Upper lobe of right lung (tissue), 1 donor: ENCODE measurements around the gene PRKN. TPM values are rescaled to one million over a fixed set of nuclear protein-coding genes. Genes with fewer than 3 reads are reported as not detected.

ENCODE experiments used
- ATAC-seq: fragments of 200-7000 bp; cut with Tn5 transposase; one replicate; pipeline ENCODE4 v1.9.1; 2020; ENCODE audit warnings: mild to moderate bottlenecking, moderate library complexity
- DNase-seq: peaks from one replicate; pipeline ENCODE4 v3.0.0-alpha.2; 2020
- H3K27ac ChIP-seq: fragments of 200-600 bp; one replicate; pipeline ENCODE4 v1.8.0; 2022
- H3K27me3 ChIP-seq: fragments of 200-600 bp; one replicate; pipeline ENCODE4 v1.8.0; 2022; ENCODE audit warnings: mild to moderate bottlenecking
- H3K36me3 ChIP-seq: fragments of 200-600 bp; one replicate; pipeline ENCODE4 v1.8.0; 2022
- H3K4me1 ChIP-seq: fragments of 200-600 bp; one replicate; pipeline ENCODE4 v1.8.0; 2022
- H3K4me3 ChIP-seq: fragments of 200-600 bp; one replicate; pipeline ENCODE4 v1.8.0; 2022; ENCODE audit warnings: mild to moderate bottlenecking
- H3K9me3 ChIP-seq: fragments of 200-600 bp; one replicate; pipeline ENCODE4 v1.8.0; 2022
- CTCF ChIP-seq: fragments of 200-600 bp; IDR thresholded peaks from one replicate; pipeline ENCODE4 v1.8.0; 2022; ENCODE audit warnings: antibody characterized with exemption
- intact Hi-C: fragments of 100-400 bp; cut with DNase I; formaldehyde crosslinking; loops from one replicate; pipeline ENCODE4 v1.11.0; 2022
- total RNA-seq: library from RNA; stranded (reverse); fragmentation: NEBNext Ultra II Directional; extraction: Animal tissue kit (Norgen Biotek cat#: 25700); gene quantifications from one replicate; pipeline ENCODE4 v1.2.1, GENCODE V29; 2021
- donor health status: DM: no; HTN: yes; CAD: no; lungs with severe emphysema.

PRKN gene
- total RNA-seq, 1 donor from 2014 or later = 2.7 TPM

GRCh38 chr6:161511447-161512095 lies 1216.0 kb downstream of the PRKN start:
- TF ChIP-seq CTCF = no peak
- intact Hi-C loops = no loop called here
- H3K4me3 ChIP-seq = no peak overlapping the region
- DNase-seq (no peak), ATAC-seq (no peak)
- no peaks in the 10 kb centered on the region for H3K9me3 ChIP-seq
- no peaks in the 10 kb centered on the region for H3K27me3 ChIP-seq
- no peaks in the 10 kb centered on the region for H3K36me3 ChIP-seq
- no peak overlapping the region for H3K27ac ChIP-seq
- H3K4me1 ChIP-seq = no peaks in the 10 kb centered on the region

DNA sequence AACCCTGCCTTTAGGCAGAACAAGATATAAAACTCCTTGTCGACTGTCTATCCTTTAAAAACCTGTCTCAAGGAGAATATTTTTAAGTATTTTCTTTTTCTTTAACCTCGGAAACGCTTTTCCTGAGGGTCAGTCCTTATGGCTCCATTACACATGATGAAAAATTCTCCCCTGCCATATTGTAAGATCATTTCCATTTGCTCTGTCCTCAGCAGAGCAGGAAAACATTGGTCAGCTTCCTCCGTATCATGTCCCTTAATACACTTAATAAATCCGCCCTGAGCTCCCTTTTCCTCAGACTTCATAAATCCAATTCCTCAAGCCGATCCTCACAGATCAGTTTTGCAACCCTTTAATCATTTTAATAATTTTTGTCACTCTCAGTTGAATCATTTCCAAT lies 1219.2 kb downstream of the PRKN start:
- Histone ChIP-seq H3K27ac (no peak overlapping the region), H3K4me1 (no peaks in the 10 kb centered on the region), H3K4me3 (no peak overlapping the region), H3K27me3 (no peaks in the 10 kb centered on the region), H3K36me3 (no peaks in the 10 kb centered on the region), H3K9me3 (no peaks in the 10 kb centered on the region)
- TF ChIP-seq CTCF = no peak
- intact Hi-C loops = no loop called here
- ATAC-seq (no peak), DNase-seq (no peak)

- no peak overlapping the region for H3K4me3 ChIP-seq
- no peak for DNase-seq
- TF ChIP-seq CTCF = no peak
- H3K4me1 ChIP-seq = no peaks in the 10 kb centered on the region
- H3K9me3 ChIP-seq = no peaks in the 10 kb centered on the region
- no peak for ATAC-seq
- intact Hi-C loops = no loop called here
- no peaks in the 10 kb centered on the region for H3K36me3 ChIP-seq
- H3K27ac ChIP-seq = no peak overlapping the region
- no peaks in the 10 kb centered on the region for H3K27me3 ChIP-seq
Measured at GRCh38 chr6:161507375-161507774, 1220.2 kb downstream of the PRKN start.

- H3K27ac ChIP-seq = no peak overlapping the region
- no peak for TF ChIP-seq CTCF
- ATAC-seq = no peak
Measured at GRCh38 chr6:161503570-161503969, 1224.0 kb downstream of the PRKN start.

DNA sequence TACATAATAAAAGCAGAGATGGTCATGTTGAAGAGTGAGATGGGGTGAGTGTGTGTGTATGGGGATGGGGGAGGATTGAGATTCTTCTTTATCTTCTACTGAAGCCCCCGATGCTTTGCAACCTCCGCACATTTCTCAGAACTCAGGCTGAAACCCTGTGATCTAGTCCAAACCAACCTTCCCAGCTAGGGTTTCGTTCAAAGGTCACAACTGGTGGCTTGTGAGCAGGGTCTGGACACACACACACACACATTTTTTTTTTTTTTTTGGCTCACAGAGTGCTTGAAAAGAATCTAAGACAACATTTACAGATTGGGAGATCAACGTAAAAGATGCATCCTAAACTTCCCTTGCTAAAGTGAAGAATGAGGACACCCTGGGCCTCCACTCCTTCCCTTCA lies 1228.7 kb downstream of the PRKN start:
- H3K27me3 ChIP-seq = no peaks in the 10 kb centered on the region
- H3K4me3 ChIP-seq = no peak overlapping the region
- ATAC-seq (no peak), DNase-seq (no peak)
- no peak overlapping the region for H3K27ac ChIP-seq
- no peak for TF ChIP-seq CTCF
- no peaks in the 10 kb centered on the region for H3K4me1 ChIP-seq
- no peaks in the 10 kb centered on the region for H3K9me3 ChIP-seq
- intact Hi-C loops = no loop called here
- no peaks in the 10 kb centered on the region for H3K36me3 ChIP-seq

More at GRCh38 chr6:161503570-161503969, 1224.0 kb downstream of the PRKN start:
- Histone ChIP-seq H3K27me3 (no peaks in the 10 kb centered on the region), H3K4me1 (no peaks in the 10 kb centered on the region), H3K9me3 (no peaks in the 10 kb centered on the region), H3K4me3 (no peak overlapping the region), H3K36me3 (no peaks in the 10 kb centered on the region)
- intact Hi-C loops = no loop called here
- DNase-seq = no peak

GRCh38 chr6:161498359-161498758 lies 1229.2 kb downstream of the PRKN start:
- ATAC-seq (no peak), DNase-seq (no peak)
- no peak overlapping the region for H3K4me3 ChIP-seq

More at GRCh38 chr6:161498359-161498758, 1229.2 kb downstream of the PRKN start:
- no peaks in the 10 kb centered on the region for H3K27me3 ChIP-seq
- no peak overlapping the region for H3K27ac ChIP-seq
- intact Hi-C loops = no loop called here
- no peaks in the 10 kb centered on the region for H3K36me3 ChIP-seq
- no peaks in the 10 kb centered on the region for H3K9me3 ChIP-seq
- no peak for TF ChIP-seq CTCF
- H3K4me1 ChIP-seq = no peaks in the 10 kb centered on the region
